HG02678 (cell line): ENCODE data around the gene PDGFRB.

Experiments
- ATAC-seq: cut with Tn5 transposase; IDR thresholded peaks from one replicate; pipeline ENCODE4 v1.9.1; 2021; ENCODE audit warnings: mild to moderate bottlenecking, moderate library complexity; ENCODE audit not compliant: unreplicated experiment

PDGFRB gene

DNA sequence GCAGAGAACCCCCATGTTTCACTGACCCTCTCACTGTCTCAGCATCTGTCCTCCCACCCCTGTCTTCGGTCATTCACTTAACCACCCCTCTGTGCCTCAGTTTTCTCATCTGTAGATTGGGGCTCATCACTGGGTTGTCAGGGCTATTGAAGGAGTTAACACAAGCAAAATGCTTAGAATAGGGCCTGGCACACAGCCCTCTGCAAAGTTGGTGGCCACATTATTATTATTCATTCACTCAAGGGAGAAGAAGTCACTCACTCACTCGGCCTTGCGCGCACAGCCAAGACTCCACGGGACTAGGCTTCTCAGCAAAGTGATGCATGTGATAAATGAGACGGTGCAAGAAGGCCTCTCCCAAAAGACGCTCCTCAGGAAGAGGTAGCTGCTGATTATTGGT lies 8.0 kb downstream of the PDGFRB start:
- ATAC-seq: no peak

DNA sequence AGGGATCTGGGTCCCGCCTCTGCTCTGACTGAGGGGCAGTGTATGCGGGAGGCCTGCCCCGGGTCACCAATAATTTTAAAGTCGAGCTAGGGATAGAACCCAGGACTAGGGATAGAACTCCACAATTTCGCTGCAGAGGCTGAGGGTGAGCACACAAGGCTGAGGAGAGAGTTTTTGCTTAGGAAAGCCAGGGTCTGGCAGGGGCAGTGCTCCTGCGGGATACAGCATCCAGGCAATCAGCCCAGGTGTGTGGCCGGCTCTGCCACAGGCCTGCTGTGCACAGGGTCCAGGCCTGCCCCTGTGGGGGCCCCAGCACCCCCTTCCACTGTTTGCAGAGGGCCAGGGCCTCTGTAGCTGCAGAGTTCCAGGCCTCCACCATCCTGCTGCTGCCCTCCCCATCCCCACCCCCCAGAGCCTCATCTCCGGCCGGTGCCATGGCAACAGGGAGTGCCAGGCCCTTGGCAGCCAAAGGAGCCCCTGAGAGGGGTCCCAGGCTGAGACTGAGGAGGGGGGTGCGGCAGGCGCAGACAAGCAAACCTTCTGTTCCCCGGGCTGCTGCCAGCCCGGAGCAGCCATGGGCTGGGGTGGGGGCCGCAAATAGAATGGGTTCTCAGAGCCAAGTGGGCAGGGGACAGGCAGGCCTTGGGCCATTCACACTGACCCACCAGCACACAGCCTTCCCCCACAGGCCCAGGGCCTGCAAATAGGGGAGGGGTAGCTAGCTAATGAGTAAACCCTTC lies 8.6 kb downstream of the PDGFRB start:
- no peak for ATAC-seq

GRCh38 chr5:150146235-150146634 lies 9.4 kb downstream of the PDGFRB start:
- ATAC-seq: no peak

DNA sequence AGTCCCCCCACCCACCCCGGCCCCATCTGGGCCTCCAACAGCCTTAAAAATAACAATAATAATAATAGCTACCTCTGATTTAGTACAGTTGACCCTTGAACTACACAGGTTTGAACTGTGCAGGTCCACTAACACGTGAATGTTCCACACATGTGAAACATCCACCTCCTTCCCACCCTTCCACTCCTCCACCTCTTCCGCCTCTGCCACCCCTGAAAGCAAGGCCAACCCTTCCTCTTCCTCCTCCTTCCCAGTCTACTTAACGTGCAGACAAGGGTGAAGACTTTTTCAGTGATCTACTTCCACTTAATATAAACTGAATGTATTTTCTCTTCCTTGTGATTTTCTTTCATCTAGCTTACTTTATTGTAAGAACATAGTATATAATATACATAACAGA lies 10.8 kb downstream of the PDGFRB start:
- no peak for ATAC-seq

- ATAC-seq: no peak
Measured at GRCh38 chr5:150144246-150144801, 11.3 kb downstream of the PDGFRB start.

GRCh38 chr5:150143350-150144245 lies 12.0 kb downstream of the PDGFRB start:
- ATAC-seq: no peak

GRCh38 chr5:150142959-150143349 lies 12.7 kb downstream of the PDGFRB start:
- no peak for ATAC-seq

DNA sequence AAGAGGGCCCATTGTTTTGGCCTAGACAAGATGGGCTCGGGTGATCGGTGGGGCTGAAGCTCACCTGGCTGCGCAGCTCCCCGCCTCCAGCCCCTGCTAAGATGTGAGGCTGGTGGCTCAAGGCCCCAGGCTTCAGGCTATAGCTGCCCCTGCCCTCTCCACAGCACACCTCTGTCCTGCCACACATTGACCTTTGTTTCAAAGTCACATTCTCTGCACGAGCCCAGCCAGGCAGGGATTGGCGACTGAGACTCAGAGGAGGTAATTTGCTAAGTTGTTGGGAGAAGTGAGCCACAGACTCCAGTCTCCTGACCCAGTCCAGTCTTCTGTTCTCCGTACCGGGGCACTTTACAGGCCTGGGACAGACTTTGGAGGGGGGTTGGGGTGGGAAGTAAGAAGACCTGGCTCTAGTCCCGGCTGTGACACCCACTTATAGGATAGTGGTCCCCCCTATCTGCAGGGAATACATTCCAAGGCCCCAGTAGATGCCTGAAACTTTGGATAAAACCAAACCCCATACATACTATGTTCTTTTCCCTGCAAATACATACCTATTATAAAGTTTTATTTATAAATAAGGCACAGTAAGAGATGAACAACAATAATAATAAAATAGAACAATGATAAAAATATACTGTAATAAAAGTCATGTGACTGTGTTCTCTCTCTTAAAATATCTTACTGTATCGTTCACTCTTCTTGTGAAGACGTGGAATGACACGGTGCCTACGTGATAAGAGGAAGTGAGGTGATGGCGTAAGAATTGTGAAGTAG lies 13.3 kb downstream of the PDGFRB start:
- no peak for ATAC-seq

DNA sequence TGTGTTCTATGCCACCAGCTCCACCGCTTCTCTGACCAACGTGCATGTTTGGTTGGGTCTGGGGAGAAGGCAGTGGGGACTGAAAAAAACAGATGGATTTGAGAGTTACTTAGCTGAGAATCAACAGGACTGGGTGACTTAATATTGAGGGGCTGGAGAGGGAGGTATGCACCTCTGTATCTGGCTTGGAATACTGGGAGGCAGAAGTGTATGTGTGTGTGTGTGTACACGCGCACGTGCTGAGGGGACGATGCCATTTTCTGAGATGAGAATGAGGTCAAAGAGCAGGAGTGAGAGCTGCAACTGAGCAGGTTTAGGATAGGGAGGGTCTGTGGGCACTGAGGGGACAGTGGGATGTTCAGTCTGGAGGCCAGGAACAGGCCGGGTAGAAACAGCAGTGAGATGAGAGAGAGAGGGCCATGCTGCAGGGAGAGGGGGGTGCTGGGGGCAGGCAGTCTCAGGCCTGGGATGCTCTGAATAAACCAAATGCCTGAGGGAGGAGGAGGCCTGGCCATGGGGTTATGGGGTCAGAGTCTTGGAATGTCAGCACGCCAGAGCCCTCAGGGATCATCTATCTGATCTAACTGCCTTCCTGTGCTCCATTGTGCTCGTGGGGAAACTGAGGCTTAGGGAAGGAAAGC lies 14.0 kb downstream of the PDGFRB start:
- no peak for ATAC-seq

DNA sequence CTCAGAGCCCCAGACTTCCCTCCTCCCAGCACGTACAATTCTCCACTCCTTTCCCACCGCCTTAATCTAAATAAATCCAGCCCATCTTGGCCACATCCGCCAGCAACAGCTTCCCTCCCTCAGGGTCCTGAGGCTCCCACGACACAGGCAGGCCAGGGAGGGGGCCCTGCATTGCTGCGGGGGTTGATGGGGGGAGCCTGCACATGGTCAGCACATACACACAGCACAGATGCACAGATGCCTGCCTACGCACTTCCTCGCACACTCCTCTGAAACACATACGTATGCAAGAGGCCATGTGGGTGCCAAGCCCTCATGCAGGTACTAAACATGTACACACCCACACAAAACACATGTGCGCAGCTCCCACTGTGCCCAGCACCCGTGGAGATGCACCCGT lies 14.8 kb downstream of the PDGFRB start:
- no peak for ATAC-seq

- no peak for ATAC-seq
Measured at GRCh38 chr5:150139334-150139733, 16.3 kb downstream of the PDGFRB start.

- ATAC-seq: no peak
Measured at GRCh38 chr5:150138551-150139265, 16.9 kb downstream of the PDGFRB start.

DNA sequence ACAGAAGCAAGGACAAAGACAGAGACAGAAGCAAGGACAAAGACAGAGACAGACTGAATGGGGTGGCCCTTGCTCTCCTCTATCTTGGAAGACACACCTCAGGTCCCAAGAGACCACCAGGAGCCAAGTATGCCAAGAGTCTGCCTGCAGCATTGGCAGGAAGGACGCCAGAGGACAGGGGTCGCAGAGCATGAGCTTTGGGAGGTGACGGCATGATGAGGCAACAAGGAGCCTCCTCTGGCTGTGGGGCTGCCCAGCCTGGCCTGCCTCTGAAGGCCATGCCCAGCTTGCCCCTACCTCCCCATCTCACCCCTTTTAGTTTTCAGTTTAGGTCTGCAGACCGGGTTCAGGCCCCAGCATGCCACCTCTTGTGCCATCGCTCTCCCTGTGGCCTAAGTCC lies 17.6 kb downstream of the PDGFRB start:
- ATAC-seq: no peak

DNA sequence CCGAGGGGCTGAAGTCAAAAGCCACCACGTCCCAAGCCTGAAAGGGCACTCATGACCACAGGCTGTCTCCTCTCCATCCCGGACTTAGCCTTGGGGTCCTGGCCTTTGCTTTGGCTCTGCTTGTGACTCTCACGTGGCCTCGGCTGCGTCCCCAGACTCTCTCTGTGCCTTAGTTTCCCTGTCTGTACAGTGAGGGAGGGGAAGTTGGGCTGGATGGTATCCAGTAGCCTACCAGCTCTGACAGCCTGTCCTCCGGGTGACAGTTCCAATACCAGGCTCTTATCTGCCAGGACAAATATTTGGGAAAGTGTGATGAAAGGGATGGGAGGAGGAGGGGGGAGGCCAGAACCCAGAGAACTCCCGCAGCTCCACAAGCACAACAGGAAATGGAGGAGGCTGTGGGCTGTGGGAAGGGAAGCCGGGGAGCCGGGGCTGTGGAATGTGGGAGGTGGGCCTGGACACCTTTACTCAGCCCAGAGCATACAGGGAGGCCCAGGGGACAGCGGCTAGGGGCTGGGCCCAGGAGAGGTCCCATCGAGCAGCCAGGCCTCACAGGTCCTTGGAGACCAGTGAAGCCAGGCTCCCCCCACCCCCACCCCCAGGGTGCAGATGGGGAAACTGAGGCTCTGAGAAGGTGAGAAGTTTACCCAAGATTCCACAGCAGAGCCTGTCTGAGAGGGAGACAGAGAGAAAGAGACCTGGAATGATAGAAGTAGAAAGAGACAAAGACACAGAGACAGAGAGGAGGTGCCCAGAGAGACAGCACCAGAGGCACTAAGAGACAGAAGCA lies 18.3 kb downstream of the PDGFRB start:
- no peak for ATAC-seq

DNA sequence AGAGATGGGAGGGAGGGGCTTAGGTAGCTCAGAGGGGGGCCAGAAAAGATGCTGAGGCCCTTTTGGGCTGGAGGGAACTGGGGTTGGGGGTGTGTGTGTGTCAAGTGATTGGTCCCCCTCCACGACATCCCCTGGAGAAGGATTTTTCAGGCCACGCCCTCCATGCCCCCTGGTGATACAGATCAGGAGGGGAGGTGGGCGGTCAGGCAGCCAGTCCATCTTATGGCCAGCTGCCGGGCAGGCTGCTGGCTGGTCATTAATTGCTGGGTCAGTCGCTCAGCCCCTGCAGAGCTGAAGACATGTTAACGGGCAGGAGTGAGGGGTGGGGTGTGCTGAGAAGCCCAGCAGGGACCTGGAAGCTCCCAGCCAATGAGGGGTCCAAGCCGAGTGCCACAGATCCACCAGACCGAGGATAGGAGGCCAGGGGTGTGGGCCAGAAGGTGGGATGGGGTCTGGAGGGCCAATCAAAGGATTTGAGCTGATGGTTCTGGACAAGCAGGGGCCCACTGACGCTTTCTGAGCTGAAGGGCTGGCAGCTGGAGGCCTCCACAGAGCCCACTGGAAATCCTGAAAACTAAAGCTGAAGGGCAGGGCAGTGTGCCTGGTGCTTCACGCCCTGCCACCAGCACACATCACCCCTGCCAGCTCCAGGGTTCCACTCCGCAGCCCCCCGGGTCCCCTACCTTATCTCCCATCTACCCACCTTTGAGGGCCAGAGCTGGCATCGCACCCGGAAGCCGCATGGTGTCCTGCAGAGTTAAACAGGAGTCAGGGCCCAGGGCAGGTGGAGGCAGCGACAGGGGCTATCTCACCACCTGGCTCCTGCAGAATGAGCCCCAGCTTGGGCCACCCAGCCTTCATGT lies 19.1 kb downstream of the PDGFRB start:
- ATAC-seq: no peak

GRCh38 chr5:150135557-150136304 lies 19.9 kb downstream of the PDGFRB start:
- no peak for ATAC-seq

- no peak for ATAC-seq
Measured at GRCh38 chr5:150134198-150134588, 21.5 kb downstream of the PDGFRB start.
